ENCODE results near the gene TANGO2.

DNA sequence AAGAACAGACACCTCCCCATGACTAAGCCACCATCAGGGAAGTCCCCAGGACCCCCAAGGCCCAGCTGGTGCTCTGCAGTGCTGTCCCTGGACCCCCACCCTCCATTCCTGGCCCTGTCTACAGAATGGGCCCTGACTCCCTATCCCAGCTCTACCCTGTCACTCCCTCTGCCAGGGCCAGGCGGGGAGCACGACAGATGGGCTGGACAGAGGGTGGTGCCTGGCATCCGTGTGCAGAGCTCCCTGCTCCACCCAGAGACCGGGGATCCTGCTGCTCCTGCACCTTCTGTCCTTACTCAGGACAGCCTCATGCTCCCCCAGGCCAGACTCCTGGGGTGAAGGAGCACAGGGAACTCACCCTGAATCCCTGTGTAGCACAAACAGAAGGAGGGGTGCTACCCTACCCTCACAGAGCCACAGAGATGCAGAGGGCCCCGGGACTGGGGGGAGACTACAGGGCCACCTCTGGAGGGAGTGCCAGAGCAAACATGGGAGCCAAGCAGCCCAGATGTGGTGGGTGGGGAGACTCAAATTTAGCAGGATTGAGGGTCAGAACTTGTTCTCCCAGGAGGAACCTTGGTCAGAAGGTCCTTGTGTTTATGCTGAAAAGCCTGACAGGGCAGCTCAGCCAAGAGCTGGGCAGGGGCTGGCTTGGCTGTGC is 6.3 kb upstream of the TANGO2 start:
- TF ChIP-seq CTCF (IDR thresholded peaks at IDR 0.05), result no peak
- TF ChIP-seq POLR2A (IDR thresholded peaks at IDR 0.05), result no peak

Data from adrenal gland (tissue), 5 donors.